ENCODE data around the gene GRAMD1C.

- TF ChIP-seq CTCF (IDR thresholded peaks at IDR 0.05) (no peak), ZFX (IDR thresholded peaks at IDR 0.05; ENCODE audit: borderline replicate concordance) (no peak)
Observed at GRCh38 chr3:113953677-113954076, 115.1 kb downstream of the GRAMD1C start.

Measured in 22Rv1 (cell line).